HCT116 (cell line): ENCODE data around the gene SMC6. TPM values are rescaled to one million over a fixed set of nuclear protein-coding genes. Genes with fewer than 3 reads are reported as not detected.

Experiments used
- ATAC-seq: fragments of 200-7000 bp; cut with Tn5 transposase; 2 replicates; pipeline ENCODE4 v1.9.1; 2020; ENCODE audit warnings: mild to moderate bottlenecking, moderate library complexity
- BruUV-seq: library from RNA; stranded (reverse); fragments of 400-500 nt; replicated peaks from 2 replicates; lab custom pipeline; 2021; lab: Mats Ljungman, UMichigan
- CTCF ChIA-PET: fragments of 300-600 bp; sonication (Branson Sonifier 250); formaldehyde crosslinking; loops from one replicate; lab custom pipeline; 2021; ENCODE audit warnings: antibody characterized with exemption; lab: Charles Lee
- POLR2A ChIA-PET: fragments of 300-600, 350-600 bp; sonication (Branson Sonifier 250); formaldehyde crosslinking; loops from one replicate; lab custom pipeline; 2021; ENCODE audit warnings: antibody characterized with exemption; lab: Charles Lee
- RAD21 ChIA-PET, 2 experiments: fragments of 300-600 bp; sonication (Branson Sonifier 250); formaldehyde crosslinking; loops; one replicate each; lab custom pipeline; 2023; ENCODE audit warnings: low total read pairs in 2 of 2; ENCODE audit not compliant: uncharacterized antibody in 2 of 2, unreplicated experiment in 2 of 2, low non-redundant PET in 1 of 2; lab: Charles Lee
- DNase-seq: peaks from one replicate; pipeline ENCODE4 v3.0.0-alpha.2; 2010; ENCODE audit warnings: low read depth, low spot score
- H2AFZ ChIP-seq: fragments of 200-600 bp; shearing (Covaris generic), sonication (generic); 2 replicates; pipeline ENCODE4 v1.6.1; 2017; ENCODE audit warnings: low read depth, mixed run types, mixed read lengths, antibody characterized with exemption, low read length; ENCODE audit not compliant: poor library complexity, severe bottlenecking
- H3K27ac ChIP-seq: 2 replicates; pipeline ENCODE4 v1.5.1; 2012; ENCODE audit warnings: low read depth, low read length
- H3K27me3 ChIP-seq: fragments of 200-600 bp; sonication (generic); 2 replicates; pipeline ENCODE4 v1.6.1; 2016; ENCODE audit warnings: mixed run types, low read length, mixed read lengths; ENCODE audit not compliant: insufficient read depth
- H3K36me3 ChIP-seq, 2 experiments: fragments of 200-500 bp in 1 of 2; fragments of 200-600 bp in 1 of 2; sonication (Bioruptor generic) in 1 of 2; sonication (generic) in 1 of 2; 2 replicates each; pipeline versions ENCODE4 v1.5.1 to v1.6.1; 2014 to 2016; ENCODE audit warnings: low read length in 2 of 2, inconsistent platforms in 1 of 2, mixed read lengths in 1 of 2, mixed run types in 1 of 2; ENCODE audit not compliant: insufficient read depth in 2 of 2, control insufficient read depth in 1 of 2
- H3K4me1 ChIP-seq, 2 experiments: fragments of 200-600 bp in 1 of 2; sonication (generic) in 1 of 2; 2 replicates each; pipeline versions ENCODE4 v1.5.1 to v1.6.1; 2012 to 2017; ENCODE audit warnings: low read length in 2 of 2, inconsistent platforms in 1 of 2, mild to moderate bottlenecking in 1 of 2, mixed read lengths in 1 of 2, mixed run types in 1 of 2, moderate library complexity in 1 of 2; ENCODE audit not compliant: insufficient read depth in 2 of 2, control insufficient read depth in 1 of 2
- H3K4me2 ChIP-seq: fragments of 200-600 bp; sonication (generic); 2 replicates; pipeline ENCODE4 v1.6.1; 2017; ENCODE audit warnings: mixed run types, low read length, mixed read lengths
- H3K4me3 ChIP-seq, 2 experiments: fragments of 200-600 bp in 1 of 2; sonication (generic) in 1 of 2; replicated peaks in 1 of 2; 2 replicates each; pipeline ENCODE4 v1.5.1; 2011 to 2016; ENCODE audit warnings: low read length in 2 of 2, control low read depth in 1 of 2, low read depth in 1 of 2, mild to moderate bottlenecking in 1 of 2, mixed read lengths in 1 of 2, mixed run types in 1 of 2
- H3K79me2 ChIP-seq: fragments of 200-600 bp; sonication (generic); 2 replicates; pipeline ENCODE4 v1.6.1; 2017; ENCODE audit warnings: mild to moderate bottlenecking, mixed run types, low read length, moderate library complexity, mixed read lengths; ENCODE audit not compliant: insufficient read depth
- H3K9ac ChIP-seq: fragments of 200-600 bp; sonication (generic); 2 replicates; pipeline ENCODE4 v1.6.1; 2016; ENCODE audit warnings: low read length, mixed read lengths
- H3K9me2 ChIP-seq: fragments of 200-600 bp; sonication (generic), shearing (Covaris generic); 2 replicates; pipeline ENCODE4 v1.6.1; 2017; ENCODE audit warnings: mixed run types, mild to moderate bottlenecking, moderate library complexity; ENCODE audit not compliant: insufficient read depth
- H3K9me3 ChIP-seq, 2 experiments: fragments of 200-500 bp in 1 of 2; fragments of 200-600 bp in 1 of 2; sonication (Bioruptor generic) in 1 of 2; sonication (generic) in 1 of 2; 2 replicates each; pipeline ENCODE4 v1.6.1; 2014 to 2017; ENCODE audit warnings: low read length in 2 of 2, mixed read lengths in 2 of 2, inconsistent platforms in 1 of 2, low read depth in 1 of 2, mild to moderate bottlenecking in 1 of 2, mixed run types in 1 of 2, moderate library complexity in 1 of 2; ENCODE audit not compliant: control insufficient read depth in 1 of 2, insufficient read depth in 1 of 2
- H4K20me1 ChIP-seq: fragments of 200-600 bp; sonication (generic), shearing (Covaris generic); 2 replicates; pipeline ENCODE4 v1.6.1; 2017; ENCODE audit warnings: mixed run types, mild to moderate bottlenecking, moderate library complexity; ENCODE audit not compliant: insufficient read depth
- CBX3 ChIP-seq: IDR thresholded peaks from 2 replicates; pipeline ENCODE4 v1.6.1; 2012; ENCODE audit warnings: low read depth
- CEBPB ChIP-seq: IDR thresholded peaks from 2 replicates; pipeline ENCODE4 v1.6.1; 2012; ENCODE audit warnings: low read depth
- EZH2 ChIP-seq: fragments of 200-600 bp; sonication (generic); IDR thresholded peaks from 2 replicates; pipeline ENCODE4 v1.6.1; 2017; ENCODE audit warnings: antibody characterized with exemption, mixed run types
- FOSL1 ChIP-seq: IDR thresholded peaks from 2 replicates; pipeline ENCODE4 v1.6.1; 2012; ENCODE audit warnings: low read depth
- SP1 ChIP-seq: IDR thresholded peaks from 2 replicates; pipeline ENCODE4 v1.6.1; 2012; ENCODE audit warnings: low read depth
- SRF ChIP-seq: IDR thresholded peaks from 2 replicates; pipeline ENCODE4 v1.6.1; 2012; ENCODE audit warnings: low read depth
- intact Hi-C: fragments of 100-400 bp; cut with micrococcal nuclease; formaldehyde crosslinking; loops from 2 replicates; pipeline ENCODE4 v1.10.0; 2022
- total RNA-seq: library from RNA; stranded (reverse); gene quantifications from one replicate; pipeline ENCODE4 v1.2.1, GENCODE V29; 2021; ENCODE audit not compliant: unreplicated experiment

SMC6 gene
- total RNA-seq, 1 experiment from 2014 or later: 26.4 TPM

- POLR2A ChIA-PET: no interaction called here
These were observed 46.8 kb downstream of the SMC6 start for GRCh38 chr2:17706845-17707244.

GRCh38 chr2:17690776-17691175 lies 62.8 kb downstream of the SMC6 start:
- CTCF ChIA-PET: no interaction called here

More at GRCh38 chr2:17706845-17707244, 46.8 kb downstream of the SMC6 start:
- H3K4me1 ChIP-seq: no peaks in the 10 kb centered on the region
- no peak for ATAC-seq
- TF ChIP-seq EZH2: no peak
- TF ChIP-seq SRF: no peak
- no peak for TF ChIP-seq SP1
- no peak for TF ChIP-seq CBX3
- TF ChIP-seq CEBPB: no peak
- H4K20me1 ChIP-seq: no peaks in the 10 kb centered on the region
- no peaks in the 10 kb centered on the region for H3K79me2 ChIP-seq
- intact Hi-C loops: no loop called here
- H3K9me3 ChIP-seq: no peaks in the 10 kb centered on the region
- H3K27me3 ChIP-seq: no peaks in the 10 kb centered on the region
- no peaks in the 10 kb centered on the region for H3K9me2 ChIP-seq
- H3K27ac ChIP-seq: no peak overlapping the region
- no peak overlapping the region for H3K4me2 ChIP-seq
- no TSS peak for BruUV-seq
- CTCF ChIA-PET: no interaction called here
- RAD21 ChIA-PET: no interaction called here
- H3K36me3 ChIP-seq: peaks cover 8 to 14% of the 10 kb centered on the region in 2 experiments; a peak in 3 of 4 replicates
- no peak for DNase-seq
- no peak overlapping the region for H3K4me3 ChIP-seq
- H2AFZ ChIP-seq: no peak overlapping the region
- no peak overlapping the region for H3K9ac ChIP-seq

More at GRCh38 chr2:17690776-17691175, 62.8 kb downstream of the SMC6 start:
- Histone ChIP-seq H3K36me3 (peaks cover 12 to 19% of the 10 kb centered on the region in 2 experiments), H2AFZ (no peak overlapping the region), H3K4me1 (no peaks in the 10 kb centered on the region), H3K9me2 (no peaks in the 10 kb centered on the region), H3K27me3 (no peaks in the 10 kb centered on the region), H3K9ac (no peak overlapping the region), H4K20me1 (no peaks in the 10 kb centered on the region), H3K4me3 (no peak overlapping the region), H3K4me2 (no peak overlapping the region), H3K9me3 (no peaks in the 10 kb centered on the region), H3K79me2 (no peaks in the 10 kb centered on the region), H3K27ac (no peak overlapping the region)
- no TSS peak for BruUV-seq
- DNase-seq: no peak
- no peak for TF ChIP-seq FOSL1
- no peak for TF ChIP-seq SP1
- RAD21 ChIA-PET: no interaction called here
- no peak for ATAC-seq
- intact Hi-C loops: no loop called here
- POLR2A ChIA-PET: interaction anchor here (0.6 kb wide), 1 partner anchor 1269 kb away, joined by 3 read pairs; no protein-coding TSS in a partner anchor
